Mammary epithelial cell (primary cell): Measurements from ENCODE around the gene LMX1A.

Experiments
- CTCF ChIP-seq, 2 donors: IDR thresholded peaks in 1 of 2; conservative IDR thresholded peaks in 1 of 2; 2 replicates each; pipeline ENCODE4 v1.5.1; 2011 to 2012; ENCODE audit warnings: inconsistent platforms in 2 of 2, low read length in 2 of 2, mild to moderate bottlenecking in 2 of 2, control low read depth in 1 of 2, low read depth in 1 of 2; ENCODE audit not compliant: insufficient read depth in 1 of 2; ENCODE audit errors: extremely low read depth in 1 of 2
- EZH2 ChIP-seq: IDR thresholded peaks from 2 replicates; pipeline ENCODE4 v1.6.1; 2012; ENCODE audit warnings: low read length, inconsistent platforms, borderline replicate concordance

GRCh38 chr1:165168467-165168866 lies 188.0 kb downstream of the LMX1A start:
- no peak for TF ChIP-seq CTCF (conservative IDR thresholded peaks at IDR 0.05 in 1 of 2, IDR thresholded peaks at IDR 0.05 in 1 of 2; ENCODE audit: extremely low read depth in 1 of 2, insufficient read depth in 1 of 2, low read depth in 1 of 2, low read length in 2 of 2)
- TF ChIP-seq EZH2: no peak
